Naive thymus-derived CD4-positive, alpha-beta T cell (primary cell): ENCODE results near the gene ACOXL. TPM values are rescaled to one million over a fixed set of nuclear protein-coding genes. Genes with fewer than 3 reads are reported as not detected.
A peak's percentile ranks its signal among the peaks of the same experiment; 100 is the strongest.

Experiments used
- ATAC-seq: fragments of 150-1000 bp; cut with Tn5 transposase; 2 replicates; pipeline ENCODE4 v1.10.0; 2021; ENCODE audit warnings: mild to moderate bottlenecking, moderate library complexity
- CTCF ChIA-PET: fragments of 350-600 bp; sonication (Branson Sonifier 250); formaldehyde crosslinking; loops from one replicate; lab custom pipeline; 2021; ENCODE audit warnings: antibody characterized with exemption; lab: Charles Lee
- POLR2A ChIA-PET: fragments of 350-600 bp; sonication (Branson Sonifier 250); formaldehyde crosslinking; loops from one replicate; lab custom pipeline; 2021; ENCODE audit warnings: antibody characterized with exemption, inconsistent platforms; lab: Charles Lee
- DNase-seq, 9 donors: peaks; one replicate each; pipeline versions ENCODE4 v3.0.0 to v3.0.0-alpha.2; 2020 to 2022; ENCODE audit warnings: mixed read lengths in 1 of 9
- H3K27ac ChIP-seq: one replicate; pipeline ENCODE4 v1.7.0; 2013; ENCODE audit warnings: mild to moderate bottlenecking, low read depth, low read length, moderate library complexity
- H3K27me3 ChIP-seq, 2 donors: one replicate each; pipeline ENCODE4 v1.7.0; 2013; ENCODE audit warnings: low read length in 2 of 2, mild to moderate bottlenecking in 2 of 2, moderate library complexity in 2 of 2; ENCODE audit not compliant: control insufficient read depth in 2 of 2, insufficient read depth in 2 of 2
- H3K36me3 ChIP-seq, 3 experiments: 1 replicate in 2 of 3; 2 replicates in 1 of 3; pipeline ENCODE4 v1.7.0; 2013; ENCODE audit warnings: low read length in 3 of 3, mild to moderate bottlenecking in 3 of 3, moderate library complexity in 1 of 3; ENCODE audit not compliant: insufficient read depth in 3 of 3, control insufficient read depth in 2 of 3
- H3K4me1 ChIP-seq, 2 donors: one replicate each; pipeline ENCODE4 v1.7.0; 2013; ENCODE audit warnings: low read length in 2 of 2, mild to moderate bottlenecking in 2 of 2, moderate library complexity in 1 of 2; ENCODE audit not compliant: control insufficient read depth in 2 of 2, insufficient read depth in 2 of 2
- H3K4me3 ChIP-seq: 2 replicates; pipeline ENCODE4 v1.7.0; 2013; ENCODE audit warnings: mild to moderate bottlenecking, low read length
- H3K9me3 ChIP-seq, 3 experiments: 1 replicate in 2 of 3; 2 replicates in 1 of 3; pipeline ENCODE4 v1.7.0; 2013; ENCODE audit warnings: low read length in 3 of 3; ENCODE audit not compliant: control insufficient read depth in 2 of 3
- H3K27ac Mint-ChIP-seq, 9 donors: one replicate each; pipeline ENCODE4 v1.8.0; 2020 to 2022; ENCODE audit warnings: mixed read lengths in 9 of 9, mild to moderate bottlenecking in 8 of 9, moderate library complexity in 5 of 9, inconsistent platforms in 2 of 9
- H3K27me3 Mint-ChIP-seq, 5 donors: one replicate each; pipeline ENCODE4 v1.8.0; 2021 to 2022; ENCODE audit warnings: mixed read lengths in 5 of 5, mild to moderate bottlenecking in 1 of 5
- H3K36me3 Mint-ChIP-seq, 5 donors: one replicate each; pipeline ENCODE4 v1.8.0; 2020 to 2022; ENCODE audit warnings: mixed read lengths in 5 of 5, mild to moderate bottlenecking in 3 of 5, inconsistent platforms in 1 of 5
- H3K4me1 Mint-ChIP-seq, 7 donors: one replicate each; pipeline ENCODE4 v1.8.0; 2020 to 2022; ENCODE audit warnings: mixed read lengths in 7 of 7, mild to moderate bottlenecking in 3 of 7, inconsistent platforms in 1 of 7
- H3K4me3 Mint-ChIP-seq, 10 donors: one replicate each; pipeline ENCODE4 v1.8.0; 2020 to 2022; ENCODE audit warnings: mild to moderate bottlenecking in 10 of 10, mixed read lengths in 10 of 10, moderate library complexity in 6 of 10, inconsistent platforms in 2 of 10
- H3K9me3 Mint-ChIP-seq, 11 donors: one replicate each; pipeline ENCODE4 v1.8.0; 2020 to 2022; ENCODE audit warnings: mixed read lengths in 11 of 11, mild to moderate bottlenecking in 4 of 11, inconsistent platforms in 1 of 11, moderate library complexity in 1 of 11
- intact Hi-C, 2 donors: fragments of 100-400 bp; cut with micrococcal nuclease; formaldehyde crosslinking; loops; one replicate each; pipeline ENCODE4 v1.15.1; 2023
- polyA plus RNA-seq, 2 donors: library from polyadenylated mRNA; unstranded; fragments of 300-500 nt; fragmentation: Illumina TruSeq; gene quantifications; one replicate each; pipeline ENCODE4 v1.2.3, GENCODE V29; 2021
- total RNA-seq, 6 experiments: library from RNA in 5 of 6; stranded (reverse) in 5 of 6; gene quantifications; 1 replicate in 5 of 6; 2 replicates in 1 of 6; pipeline ENCODE4 v1.2.3 and lab custom pipeline; 2021 to 2026

ACOXL gene
- total and polyA plus RNA-seq, 7 experiments from 2014 or later: 0.29 TPM; not detected in 6

GRCh38 chr2:111161971-111162370 lies 429.6 kb downstream of the ACOXL start:
- H3K9me3 ChIP-seq: no peaks in the 10 kb centered on the region
- H3K27ac ChIP-seq: no peak overlapping the region
- peaks cover 24 to 47% (median 36%) of the 10 kb centered on the region in 7 donors for H3K4me1 Mint-ChIP-seq
- H3K4me3 ChIP-seq: no peak overlapping the region
- no peak overlapping the region for H3K4me3 Mint-ChIP-seq
- H3K36me3 Mint-ChIP-seq: peaks cover 12 to 49% (median 15%) of the 10 kb centered on the region in 5 donors
- DNase-seq: no peak
- H3K27ac Mint-ChIP-seq: peak overlapping the region in 2 of 9 donors; percentile 36 to 54
- intact Hi-C loops: no loop called here
- no peak for ATAC-seq
- ChIA-PET CTCF (no interaction called here), POLR2A (no interaction called here)
- no peaks in the 10 kb centered on the region for H3K27me3 ChIP-seq
- H3K27me3 Mint-ChIP-seq: peaks cover 0 to 6% (median 0%) of the 10 kb centered on the region in 5 donors
- H3K36me3 ChIP-seq: peaks cover 0 to 8% (median 5%) of the 10 kb centered on the region in 3 experiments
- H3K4me1 ChIP-seq: peaks cover 0 to 18% of the 10 kb centered on the region in 2 donors
- H3K9me3 Mint-ChIP-seq: no peaks in the 10 kb centered on the region

GRCh38 chr2:111162718-111163331 lies 430.5 kb downstream of the ACOXL start:
- intact Hi-C loops: no loop called here
- H3K36me3 ChIP-seq: peaks cover 0 to 8% (median 5%) of the 10 kb centered on the region in 3 experiments
- H3K9me3 Mint-ChIP-seq: no peaks in the 10 kb centered on the region
- no peak for DNase-seq
- ATAC-seq: peak; percentile 54
- POLR2A ChIA-PET: no interaction called here
- H3K27me3 Mint-ChIP-seq: peaks cover 0 to 8% (median 0%) of the 10 kb centered on the region in 5 donors
- no peak overlapping the region for H3K27ac ChIP-seq
- CTCF ChIA-PET: interaction anchor here (1.0 kb wide), 1 partner anchor 12 kb away, joined by 4 read pairs; no protein-coding TSS in a partner anchor
- H3K9me3 ChIP-seq: no peaks in the 10 kb centered on the region
- peaks cover 19 to 46% (median 27%) of the 10 kb centered on the region in 7 donors for H3K4me1 Mint-ChIP-seq
- peak overlapping the region in 2 of 9 donors; percentile 15 to 54 for H3K27ac Mint-ChIP-seq
- peaks cover 12 to 45% (median 15%) of the 10 kb centered on the region in 5 donors for H3K36me3 Mint-ChIP-seq
- H3K27me3 ChIP-seq: no peaks in the 10 kb centered on the region
- H3K4me3 Mint-ChIP-seq: peak overlapping the region in 3 of 10 donors; percentile 10 to 29 (median 23)
- H3K4me1 ChIP-seq: peaks cover 2 to 12% of the 10 kb centered on the region in 2 donors
- H3K4me3 ChIP-seq: no peak overlapping the region

- ChIA-PET POLR2A (no interaction called here), CTCF (no interaction called here)
- Mint-ChIP-seq H3K27ac (peak overlapping the region in 1 of 9 donors; percentile 55), H3K9me3 (no peaks in the 10 kb centered on the region), H3K36me3 (peaks cover 12 to 44% (median 15%) of the 10 kb centered on the region in 5 donors), H3K4me1 (peaks cover 17 to 52% (median 23%) of the 10 kb centered on the region in 7 donors), H3K27me3 (peaks cover 0 to 9% (median 0%) of the 10 kb centered on the region in 5 donors), H3K4me3 (no peak overlapping the region)
- intact Hi-C loops: no loop called here
- Histone ChIP-seq H3K4me3 (no peak overlapping the region), H3K9me3 (no peaks in the 10 kb centered on the region), H3K27me3 (no peaks in the 10 kb centered on the region), H3K4me1 (peaks cover 6 to 11% of the 10 kb centered on the region in 2 donors), H3K36me3 (peaks cover 0 to 8% (median 5%) of the 10 kb centered on the region in 3 experiments), H3K27ac (no peak overlapping the region)
- ATAC-seq (no peak), DNase-seq (no peak)
Observed at GRCh38 chr2:111164078-111164477, 431.7 kb downstream of the ACOXL start.

- Histone ChIP-seq H3K27ac (no peak overlapping the region), H3K36me3 (peaks cover 0 to 8% (median 5%) of the 10 kb centered on the region in 3 experiments), H3K27me3 (no peaks in the 10 kb centered on the region), H3K4me1 (peaks cover 6 to 11% of the 10 kb centered on the region in 2 donors), H3K4me3 (no peak overlapping the region), H3K9me3 (no peaks in the 10 kb centered on the region)
- Mint-ChIP-seq H3K27ac (peak overlapping the region in 1 of 9 donors; percentile 40), H3K4me1 (peaks cover 15 to 50% (median 21%) of the 10 kb centered on the region in 7 donors), H3K4me3 (no peak overlapping the region), H3K9me3 (no peaks in the 10 kb centered on the region), H3K27me3 (peaks cover 0 to 16% (median 0%) of the 10 kb centered on the region in 5 donors), H3K36me3 (peaks cover 12 to 43% (median 15%) of the 10 kb centered on the region in 5 donors)
- ChIA-PET CTCF (no interaction called here), POLR2A (no interaction called here)
- intact Hi-C loops: loop anchor here in 1 of 2 donors (5.0 kb wide), 1 partner anchor 42 kb away; no protein-coding TSS in a partner anchor
- no peak for DNase-seq
- no peak for ATAC-seq
Observed at GRCh38 chr2:111165084-111165483, 432.7 kb downstream of the ACOXL start.

- no peak for DNase-seq
- Mint-ChIP-seq H3K9me3 (no peaks in the 10 kb centered on the region), H3K27me3 (peaks cover 0 to 21% (median 0%) of the 10 kb centered on the region in 5 donors), H3K27ac (no peak overlapping the region), H3K4me3 (no peak overlapping the region), H3K4me1 (peaks cover 12 to 41% (median 16%) of the 10 kb centered on the region in 7 donors), H3K36me3 (peaks cover 7 to 37% (median 13%) of the 10 kb centered on the region in 5 donors)
- Histone ChIP-seq H3K27ac (no peak overlapping the region), H3K27me3 (no peaks in the 10 kb centered on the region), H3K4me1 (peaks cover 6 to 11% of the 10 kb centered on the region in 2 donors), H3K9me3 (no peaks in the 10 kb centered on the region), H3K36me3 (peaks cover 0 to 8% (median 5%) of the 10 kb centered on the region in 3 experiments), H3K4me3 (no peak overlapping the region)
- POLR2A ChIA-PET: no interaction called here
- intact Hi-C loops: loop anchor here in 1 of 2 donors (5.0 kb wide), 1 partner anchor 41 kb away; no protein-coding TSS in a partner anchor
- ATAC-seq: no peak
- CTCF ChIA-PET: no interaction called here
Observed at GRCh38 chr2:111166115-111166514, 433.7 kb downstream of the ACOXL start.

- H3K4me1 Mint-ChIP-seq: peaks cover 3 to 35% (median 11%) of the 10 kb centered on the region in 7 donors
- ATAC-seq: no peak
- peaks cover 0 to 8% (median 5%) of the 10 kb centered on the region in 3 experiments for H3K36me3 ChIP-seq
- no peaks in the 10 kb centered on the region for H3K9me3 ChIP-seq
- peaks cover 0 to 31% (median 0%) of the 10 kb centered on the region in 5 donors for H3K27me3 Mint-ChIP-seq
- H3K36me3 Mint-ChIP-seq: peaks cover 7 to 34% (median 12%) of the 10 kb centered on the region in 5 donors
- peaks cover 6 to 8% of the 10 kb centered on the region in 2 donors for H3K4me1 ChIP-seq
- no peak overlapping the region for H3K27ac ChIP-seq
- intact Hi-C loops: loop anchor here in 1 of 2 donors (5.0 kb wide), 1 partner anchor 40 kb away; no protein-coding TSS in a partner anchor
- DNase-seq: no peak
- no peaks in the 10 kb centered on the region for H3K9me3 Mint-ChIP-seq
- no peak overlapping the region for H3K4me3 ChIP-seq
- peak overlapping the region in 4 of 9 donors; percentile 9 to 52 (median 12) for H3K27ac Mint-ChIP-seq
- no peaks in the 10 kb centered on the region for H3K27me3 ChIP-seq
- ChIA-PET POLR2A (interaction anchor here (0.5 kb wide), 1 partner anchor 64 kb away, joined by 3 read pairs; no protein-coding TSS in a partner anchor), CTCF (no interaction called here)
- H3K4me3 Mint-ChIP-seq: peak overlapping the region in 1 of 10 donors; percentile 23
Observed at GRCh38 chr2:111167076-111167862, 434.9 kb downstream of the ACOXL start.
